ENCODE measurements around the gene HES5.
"Not testable (repeated sequence)": the region's sequence is repeated elsewhere in the genome, so short reads cannot be mapped to it uniquely, and the experiment has no call there.

Gene HES5

GRCh38 chr1:2560299-2561073 is 30.4 kb upstream of the HES5 start:
- no peak for DNase-seq (ENCODE audit: low read depth in 2 of 2)

- DNase-seq (ENCODE audit: low read depth in 2 of 2) = no peak
These were observed 29.6 kb upstream of the HES5 start for GRCh38 chr1:2559509-2560298.

- no peak for DNase-seq (ENCODE audit: low read depth in 2 of 2)
These were observed 28.8 kb upstream of the HES5 start for GRCh38 chr1:2558861-2559260.

GRCh38 chr1:2558420-2558819 is 28.4 kb upstream of the HES5 start:
- DNase-seq (ENCODE audit: low read depth in 2 of 2) = no peak

GRCh38 chr1:2557482-2558400 is 27.7 kb upstream of the HES5 start:
- no peak for DNase-seq (ENCODE audit: low read depth in 2 of 2)

GRCh38 chr1:2556678-2557481 is 26.8 kb upstream of the HES5 start:
- DNase-seq (ENCODE audit: low read depth in 2 of 2) = peak in 1 of 2 donors; percentile 43

- peak; percentile 55 to 57 for DNase-seq (ENCODE audit: low read depth in 2 of 2)
These were observed 26.2 kb upstream of the HES5 start, which contains the start of gene TNFRSF14 for GRCh38 chr1:2556277-2556677. TNFRSF14 (plus strand) TSS chr1:2556371; CDS start chr1:2556665, 294 bp downstream.

- DNase-seq (ENCODE audit: low read depth in 2 of 2) = peak; percentile 75 to 81
These were observed 25.7 kb upstream of the HES5 start for GRCh38 chr1:2555634-2556276.

- DNase-seq (ENCODE audit: low read depth in 2 of 2) = no peak
These were observed 24.7 kb upstream of the HES5 start for GRCh38 chr1:2554621-2555387.

GRCh38 chr1:2553871-2554620 is 24.0 kb upstream of the HES5 start:
- DNase-seq (ENCODE audit: low read depth in 2 of 2) = no peak

- DNase-seq (ENCODE audit: low read depth in 2 of 2) = not testable (repeated sequence)
These were observed 23.0 kb upstream of the HES5 start for GRCh38 chr1:2553076-2553475.

GRCh38 chr1:2552189-2552588 is 22.1 kb upstream of the HES5 start:
- DNase-seq (ENCODE audit: low read depth in 2 of 2) = no peak

- DNase-seq (ENCODE audit: low read depth in 2 of 2) = not testable (repeated sequence)
These were observed 21.5 kb upstream of the HES5 start for GRCh38 chr1:2551544-2551943.

- DNase-seq (ENCODE audit: low read depth in 2 of 2) = not testable (repeated sequence)
These were observed 20.3 kb upstream of the HES5 start for GRCh38 chr1:2550309-2550861.

GRCh38 chr1:2549367-2550029 is 19.4 kb upstream of the HES5 start:
- not testable (repeated sequence) for DNase-seq (ENCODE audit: low read depth in 2 of 2)

- DNase-seq (ENCODE audit: low read depth in 2 of 2) = peak; percentile 77
These were observed 18.1 kb upstream of the HES5 start for GRCh38 chr1:2548068-2548589.

GRCh38 chr1:2547210-2548067 is 17.4 kb upstream of the HES5 start:
- peak; percentile 59 to 63 for DNase-seq (ENCODE audit: low read depth in 2 of 2)
